ENCODE data around the gene CNTN1.

CNTN1 gene

DNA sequence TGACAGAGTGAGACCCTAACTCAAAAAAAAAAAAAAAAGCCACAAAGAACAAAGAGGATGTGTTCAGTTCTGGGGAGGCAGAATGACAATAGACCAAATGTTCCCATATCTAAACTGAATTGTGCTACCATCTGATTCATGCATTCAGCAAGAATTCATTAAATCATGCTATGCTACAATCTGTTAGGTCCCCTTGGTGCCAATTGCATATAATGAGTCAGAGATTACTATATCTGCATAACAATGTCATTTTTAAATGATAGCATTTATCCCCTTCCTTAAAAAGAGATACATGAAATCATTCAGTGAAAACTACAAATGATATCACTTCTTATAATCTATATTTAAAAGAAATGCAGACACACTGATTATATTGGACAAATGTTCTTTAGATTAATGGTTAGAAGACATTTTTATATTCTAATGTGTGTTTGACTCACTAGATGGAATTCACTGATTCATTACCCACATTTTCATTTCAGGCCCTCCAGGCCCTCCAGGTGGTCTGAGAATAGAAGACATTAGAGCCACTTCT, 288.3 kb downstream of the CNTN1 start:
- no peak for DNase-seq

DNA sequence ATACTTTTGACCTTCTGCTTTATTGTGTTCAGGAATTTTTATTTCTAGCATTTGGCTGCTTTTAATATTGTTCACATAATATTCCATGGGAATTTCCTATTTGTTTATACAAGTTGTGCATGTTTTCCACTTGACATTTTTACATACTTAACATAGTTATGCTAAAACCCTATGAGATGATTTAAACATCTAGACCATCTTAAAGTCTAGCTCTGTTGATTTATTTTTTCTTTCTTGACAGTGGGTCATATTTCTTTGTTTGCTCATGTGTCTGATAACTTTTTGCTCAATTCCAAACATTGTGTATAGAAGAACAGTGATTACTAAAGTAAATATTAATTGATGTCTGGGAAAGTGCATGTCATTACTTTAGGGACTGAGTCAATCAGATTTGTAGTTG, 293.8 kb downstream of the CNTN1 start:
- no peak for DNase-seq

DNA sequence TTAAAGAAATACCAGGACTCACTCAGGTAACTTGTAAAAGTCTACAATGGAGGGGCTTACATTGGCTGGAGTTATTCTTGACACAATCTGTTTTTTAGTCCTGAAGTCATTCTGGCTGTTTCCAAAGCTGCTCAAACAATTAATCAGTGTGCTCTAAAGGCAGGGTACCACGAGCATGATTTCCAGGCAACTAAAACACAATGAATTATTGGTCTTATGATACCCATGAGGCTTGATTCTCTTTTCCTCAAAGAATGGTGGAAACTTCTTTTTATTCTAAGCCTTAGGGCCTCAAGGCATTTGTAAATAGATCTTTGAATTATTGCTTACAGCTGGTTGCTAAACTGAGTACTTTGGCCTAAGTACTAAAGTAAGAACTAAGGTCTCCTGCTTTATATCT, 296.1 kb downstream of the CNTN1 start:
- no peak for DNase-seq

DNA sequence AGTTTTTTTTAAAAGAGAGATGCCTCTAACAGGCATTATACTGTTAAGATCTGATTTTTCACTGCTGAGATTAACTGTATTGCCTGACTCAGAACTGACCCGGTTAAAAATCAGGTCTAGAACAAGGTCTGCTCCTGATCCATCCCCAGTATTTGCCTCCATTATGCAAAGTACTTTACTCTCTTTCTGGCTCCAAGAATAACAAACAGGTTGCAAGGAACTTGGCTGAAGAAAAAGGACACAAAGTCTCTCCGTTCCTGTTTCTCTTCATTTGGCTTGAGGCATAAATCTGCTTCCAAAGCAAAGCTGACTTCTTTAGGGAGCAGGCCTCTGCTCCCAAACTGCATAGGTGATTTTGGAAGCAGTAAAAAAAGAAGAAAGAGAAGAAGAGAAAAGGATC, 296.6 kb downstream of the CNTN1 start:
- DNase-seq = no peak

DNA sequence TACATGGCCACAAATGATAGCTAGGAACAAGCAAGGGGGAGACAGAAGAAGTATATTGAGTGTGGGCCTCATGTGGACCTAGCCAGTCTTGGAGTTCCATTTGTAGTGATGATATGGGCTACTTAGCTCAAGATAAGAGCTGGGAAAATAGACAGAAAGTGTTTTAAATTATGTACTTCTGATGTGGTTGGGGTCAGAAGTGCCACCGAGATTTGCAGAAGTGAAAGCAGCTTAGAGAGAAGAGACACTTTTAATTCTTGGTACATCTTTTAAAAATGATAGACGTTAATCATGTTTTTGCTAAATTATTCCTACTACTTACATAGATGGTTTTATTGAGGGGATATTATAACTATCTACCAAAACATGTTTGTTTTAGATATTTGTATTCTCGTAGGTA, 297.5 kb downstream of the CNTN1 start:
- no peak for DNase-seq

DNA sequence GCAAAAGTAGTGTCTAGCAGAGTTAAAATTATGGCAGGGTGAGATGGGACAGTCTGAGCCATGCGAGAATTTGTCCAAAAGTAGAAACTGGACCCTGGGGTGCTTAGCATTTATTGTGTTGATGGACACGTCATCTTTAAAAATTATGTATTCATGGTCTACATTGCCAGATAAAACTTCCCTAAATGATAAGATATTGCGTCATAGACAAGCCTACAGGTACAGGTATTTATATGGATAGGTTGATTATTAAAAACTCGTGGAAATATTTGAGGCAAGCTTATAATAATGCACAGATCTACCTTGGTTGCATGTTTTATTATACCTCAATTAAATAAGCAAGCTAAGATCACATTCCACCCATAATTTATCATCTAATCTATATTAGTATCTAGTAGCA, 299.9 kb downstream of the CNTN1 start:
- DNase-seq = no peak

DNA sequence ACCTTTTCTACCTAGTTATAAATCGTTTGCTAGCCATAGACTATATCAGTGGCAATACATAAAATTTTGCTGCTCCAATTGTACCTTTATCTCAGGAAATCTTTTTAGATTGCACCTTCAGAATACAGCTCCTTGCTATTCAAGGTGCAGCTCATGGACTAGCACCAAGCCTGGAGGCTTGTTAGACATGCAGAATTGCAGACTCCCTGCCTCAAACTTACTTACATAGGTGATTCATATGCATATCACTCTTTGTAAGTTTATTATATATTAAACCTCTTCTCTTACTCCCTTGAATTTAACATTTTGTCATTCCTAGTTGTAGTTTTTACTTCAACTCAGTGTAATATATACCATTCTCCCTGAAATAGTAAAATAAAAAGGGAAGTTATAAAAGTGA, 300.4 kb downstream of the CNTN1 start:
- no peak for DNase-seq

DNA sequence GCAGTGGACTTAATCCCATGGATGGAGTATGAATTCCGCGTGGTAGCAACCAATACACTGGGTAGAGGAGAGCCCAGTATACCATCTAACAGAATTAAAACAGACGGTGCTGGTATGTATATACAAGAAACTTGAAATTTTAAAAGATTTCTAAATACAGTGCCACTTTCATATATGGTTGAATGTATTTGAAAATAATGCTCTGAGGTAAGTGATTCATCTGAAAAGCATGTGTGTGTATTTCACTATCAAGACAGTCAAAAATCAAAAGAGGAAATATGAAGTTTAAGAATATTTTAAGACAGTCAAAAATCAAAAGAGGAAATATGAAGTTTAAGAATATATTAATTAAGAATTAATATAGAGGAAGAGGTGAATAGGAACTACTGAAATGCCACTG, 300.9 kb downstream of the CNTN1 start:
- DNase-seq = no peak

DNA sequence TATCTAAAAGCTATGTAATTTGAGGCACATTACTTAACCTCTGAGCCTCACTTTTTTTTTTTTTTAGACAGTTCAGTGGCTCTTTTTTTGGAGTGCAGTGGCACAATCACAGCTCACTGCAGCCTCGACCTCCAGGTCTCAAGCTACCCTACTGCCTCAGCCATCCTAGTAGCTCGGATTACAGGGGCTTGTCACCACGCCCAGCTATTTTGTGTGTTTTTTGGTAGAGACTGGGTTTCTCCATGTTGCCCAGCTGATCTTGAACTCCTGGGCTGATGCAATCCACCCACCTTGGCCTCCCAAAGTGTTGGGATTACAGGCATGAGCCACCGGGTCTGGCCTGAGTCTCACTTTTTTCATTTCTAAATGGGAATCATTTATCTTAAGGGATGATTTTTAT, 303.9 kb downstream of the CNTN1 start:
- DNase-seq = no peak

DNA sequence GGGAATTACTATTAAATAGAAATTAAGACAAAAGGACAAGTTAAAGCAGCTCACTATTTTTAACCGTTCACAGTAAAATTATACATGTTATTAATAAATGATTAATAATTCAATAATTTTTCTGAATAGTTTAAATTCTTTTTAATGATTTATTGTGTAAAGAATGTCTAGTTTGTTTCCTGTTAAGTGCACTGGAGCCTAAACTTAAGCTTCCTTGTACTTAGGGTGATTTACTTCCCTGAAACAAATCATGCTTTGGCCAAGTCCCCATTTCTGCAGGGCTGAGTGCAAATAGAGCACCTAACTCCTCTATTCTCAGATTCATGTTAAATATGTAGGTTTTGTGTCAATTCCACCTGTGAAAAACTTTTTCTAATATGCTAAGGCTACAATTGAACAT, 307.0 kb downstream of the CNTN1 start:
- DNase-seq = no peak

DNA sequence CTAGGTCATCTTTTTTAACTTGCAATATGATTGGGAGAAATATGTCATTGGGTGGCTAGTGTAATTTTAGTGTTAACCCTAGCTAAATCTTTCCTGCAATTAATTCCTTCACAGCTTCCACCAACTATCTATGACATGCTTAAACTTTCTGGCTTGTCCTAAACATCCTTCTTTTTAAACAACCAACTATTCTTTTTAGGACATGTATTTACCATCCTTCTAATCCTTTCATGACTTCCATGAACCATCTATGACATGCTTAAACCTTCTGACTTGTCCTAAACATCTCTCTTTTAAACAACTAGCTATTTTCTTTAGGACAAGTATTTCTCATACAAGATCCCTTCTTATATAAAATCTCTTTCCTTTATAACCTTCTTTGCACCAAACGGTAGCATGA, 316.2 kb downstream of the CNTN1 start:
- DNase-seq = no peak

DNA sequence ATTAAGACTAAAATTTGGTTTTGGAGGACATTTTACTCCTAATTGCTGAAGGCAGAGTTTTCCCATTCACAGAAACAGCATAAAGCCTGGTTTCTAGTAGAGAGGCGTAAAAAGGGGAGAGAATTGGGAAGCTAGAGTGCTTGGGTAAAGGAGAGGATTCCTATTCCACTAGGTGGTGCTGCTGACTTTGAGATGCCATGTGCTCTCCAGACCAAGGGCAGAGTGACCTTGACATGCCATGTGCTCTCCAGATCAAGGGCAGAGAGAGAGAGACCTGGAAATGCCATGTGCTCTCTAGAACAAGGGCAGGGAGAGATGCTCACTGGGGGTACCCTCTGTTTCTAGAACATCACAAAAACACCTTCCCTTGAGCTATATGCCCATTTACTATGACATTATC, 319.7 kb downstream of the CNTN1 start:
- DNase-seq = no peak

DNA sequence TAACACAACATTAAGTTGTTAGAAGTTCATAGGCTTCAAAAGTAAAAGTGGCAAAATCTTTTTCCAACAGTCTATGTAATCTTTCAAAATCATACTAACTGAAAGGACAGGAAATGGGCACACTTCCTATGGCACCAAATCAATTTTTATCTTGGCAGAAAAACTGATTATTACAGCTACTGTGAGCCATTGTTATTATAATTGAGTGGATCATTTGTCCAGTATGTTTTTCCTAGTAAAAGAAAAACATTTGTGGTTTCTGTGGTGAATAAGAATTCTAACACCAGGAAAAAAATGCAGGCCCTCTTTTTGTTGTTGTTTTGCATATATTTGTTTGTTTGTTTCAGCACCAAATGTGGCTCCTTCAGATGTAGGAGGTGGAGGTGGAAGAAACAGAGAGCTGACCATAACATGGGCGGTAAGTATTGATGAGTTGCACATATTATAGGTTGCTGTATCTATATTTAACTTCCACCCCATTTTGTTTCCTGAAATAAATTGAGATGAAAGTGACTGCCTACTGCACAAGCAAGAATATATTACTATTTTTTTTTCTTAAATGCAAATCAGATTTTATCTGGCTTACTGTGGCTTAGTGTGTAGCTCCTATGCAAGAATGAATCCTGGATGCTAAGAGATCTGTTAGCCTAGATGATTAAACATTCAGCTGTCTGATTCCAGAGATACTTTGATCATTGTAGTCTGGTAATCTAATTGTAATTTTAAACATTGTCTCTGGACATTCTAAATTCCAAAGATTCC, 321.8 kb downstream of the CNTN1 start:
- no peak for DNase-seq

DNA sequence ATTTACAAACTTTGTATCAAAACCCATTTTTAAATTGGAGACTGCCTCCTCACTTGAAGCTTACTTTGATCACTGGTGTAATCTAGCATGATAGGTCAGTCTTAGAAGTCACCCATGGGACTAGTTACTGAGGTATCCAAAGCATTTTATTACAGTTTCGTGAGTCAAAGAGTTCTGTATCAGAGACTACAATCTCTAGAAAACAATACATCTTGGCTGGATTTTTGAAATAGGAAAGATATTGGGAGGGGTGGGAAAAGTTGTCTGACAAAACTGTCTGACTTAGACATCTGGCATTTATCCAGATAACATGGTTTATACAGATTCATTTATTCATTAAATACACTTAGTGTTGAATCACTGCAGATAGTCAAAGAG, 322.4 kb downstream of the CNTN1 start:
- no peak for DNase-seq

DNA sequence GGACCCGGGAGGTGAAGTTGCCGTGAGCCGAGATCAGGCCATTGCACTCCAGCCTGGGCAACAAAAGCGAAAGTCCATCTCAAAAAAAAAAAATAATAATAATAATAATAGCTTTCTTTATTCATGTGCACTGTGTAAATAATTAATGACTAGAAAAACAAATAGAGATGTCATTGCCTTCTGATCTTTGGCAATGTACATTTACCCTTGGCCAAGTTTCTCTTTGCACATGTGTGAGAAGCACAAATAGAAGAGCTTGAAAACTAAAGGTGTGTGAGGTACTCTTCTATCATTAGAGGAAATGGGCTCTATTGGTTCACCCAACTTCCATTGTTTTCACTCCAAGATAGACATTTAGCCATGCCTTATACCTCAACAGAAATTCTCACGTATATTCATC, 325.8 kb downstream of the CNTN1 start:
- DNase-seq = no peak

DNA sequence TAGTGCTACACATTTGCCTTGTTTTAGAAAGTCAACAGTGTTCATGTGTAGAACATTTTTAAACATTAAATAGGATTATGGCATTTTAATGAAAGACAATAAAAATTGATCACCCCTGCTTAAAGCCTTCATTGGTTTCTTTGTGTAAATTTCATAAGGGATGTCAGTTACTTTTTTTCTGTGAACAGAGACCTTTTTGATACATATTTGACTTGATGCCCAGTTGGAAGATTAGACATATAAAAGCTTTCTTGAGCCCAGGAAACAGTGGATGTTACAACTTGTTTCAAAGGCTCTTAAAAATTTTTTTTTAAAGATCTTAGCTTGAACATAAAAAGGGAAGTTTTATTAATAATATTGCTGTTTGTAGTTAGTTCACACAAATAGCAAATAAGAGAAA, 327.2 kb downstream of the CNTN1 start:
- no peak for DNase-seq

DNA sequence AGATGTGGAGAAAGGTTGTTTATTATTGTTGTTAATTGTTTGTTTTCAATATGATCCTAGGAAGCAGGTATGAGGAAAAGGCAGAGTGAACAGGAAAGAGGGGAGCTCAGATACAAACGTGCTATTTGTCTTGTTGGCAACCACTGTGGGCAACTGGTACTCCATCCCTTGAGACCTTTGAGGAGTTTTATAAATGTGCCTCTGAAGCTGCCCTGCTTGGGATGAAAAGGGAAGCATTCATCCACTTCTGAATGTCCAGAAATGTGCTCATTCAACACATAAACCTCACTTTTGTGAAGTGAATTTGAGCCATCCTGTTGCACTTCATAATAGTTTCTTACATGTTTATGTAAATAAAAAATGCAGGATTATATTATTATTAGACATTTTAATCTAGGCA, 331.6 kb downstream of the CNTN1 start:
- DNase-seq = no peak

DNA sequence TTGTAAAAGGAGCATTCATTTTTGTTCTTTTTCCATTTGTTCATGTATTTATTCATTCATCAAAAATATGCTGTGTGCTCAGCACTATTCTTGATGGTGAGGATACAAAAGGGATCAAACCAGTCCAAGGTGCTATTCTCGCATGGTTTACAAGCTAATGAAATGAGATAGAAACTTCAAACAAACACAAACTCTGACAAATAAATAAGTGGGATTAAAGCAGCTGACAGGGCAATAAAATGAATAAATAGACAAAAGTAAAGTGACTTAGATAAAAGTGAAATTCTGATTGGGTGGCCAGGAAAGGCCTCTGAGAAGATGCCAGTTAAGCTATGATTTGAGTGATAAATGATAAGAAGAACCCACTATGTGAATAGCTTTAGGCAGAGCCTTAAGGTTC, 333.9 kb downstream of the CNTN1 start:
- no peak for DNase-seq

DNA sequence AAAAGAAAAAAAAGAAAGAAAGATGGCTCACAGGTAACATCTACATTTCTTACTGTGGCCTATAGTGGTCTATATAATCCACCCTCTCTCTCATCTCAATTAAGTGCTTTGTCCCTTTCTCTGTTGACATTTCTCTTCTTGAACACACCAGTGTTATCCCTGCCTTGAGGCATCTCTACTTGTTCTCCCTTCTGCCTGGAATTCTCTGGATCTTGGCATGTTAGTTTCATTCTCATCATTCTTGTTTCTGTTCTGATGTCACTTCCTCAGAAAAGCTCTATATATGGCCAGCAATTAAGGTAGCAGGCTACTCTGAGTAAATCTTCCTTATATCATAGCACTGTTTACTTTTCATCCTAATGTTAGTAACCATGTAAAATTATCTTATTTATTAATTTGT, 340.1 kb downstream of the CNTN1 start:
- DNase-seq = no peak

DNA sequence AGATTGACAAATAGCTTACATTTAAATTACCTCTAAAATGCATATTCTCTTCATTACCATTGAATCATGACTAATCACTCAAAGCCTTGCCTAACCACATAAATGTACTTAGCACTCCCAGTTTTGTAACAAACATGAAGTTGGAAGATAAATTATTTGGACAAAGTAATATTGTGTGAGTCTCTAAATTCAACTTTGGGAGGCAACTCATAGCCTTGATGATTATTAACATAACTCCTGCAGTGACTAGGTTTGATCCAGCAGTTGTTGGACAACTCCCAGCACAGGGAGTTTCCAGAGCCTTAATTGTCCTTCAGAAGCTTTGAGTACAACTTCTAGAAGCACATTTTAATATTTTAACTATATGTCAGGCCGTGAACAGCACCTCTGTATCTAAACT, 342.4 kb downstream of the CNTN1 start:
- no peak for DNase-seq

DNA sequence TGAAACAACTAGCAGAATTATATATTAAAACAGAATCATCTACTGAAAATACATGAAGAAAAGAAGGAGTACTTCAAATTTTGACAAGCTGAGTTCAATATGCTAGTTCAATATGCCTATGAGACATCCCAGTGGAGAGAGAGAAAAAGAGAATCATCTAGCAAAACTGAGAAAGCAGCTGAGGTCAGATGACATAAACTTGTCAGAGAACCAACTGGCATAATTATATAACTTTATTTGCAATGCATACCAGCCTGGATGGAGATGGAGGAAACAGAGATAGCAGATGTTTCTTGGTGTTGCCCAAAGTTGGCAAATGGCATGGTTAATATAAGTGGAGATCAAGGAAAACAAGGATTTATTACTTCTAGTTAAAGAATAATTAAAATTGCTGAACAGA, 347.2 kb downstream of the CNTN1 start:
- no peak for DNase-seq

DNA sequence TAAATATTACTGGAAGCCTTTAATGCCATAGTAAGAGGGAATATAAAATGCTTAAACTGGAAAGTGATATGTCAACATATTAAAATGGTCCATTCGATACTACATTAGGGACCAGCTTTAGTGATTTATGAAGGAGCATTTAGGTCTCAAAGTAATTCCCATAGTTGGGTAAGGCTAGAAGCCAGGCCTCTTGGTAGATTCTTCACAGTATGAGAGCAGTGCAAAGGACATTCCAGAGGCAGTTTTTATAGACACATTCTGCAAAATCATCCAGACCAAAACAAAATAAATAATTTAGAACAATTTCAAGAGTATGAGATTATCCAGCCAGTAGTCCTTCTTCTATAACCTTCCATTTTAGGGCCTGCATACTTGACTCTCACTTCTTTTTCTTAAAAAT, 353.3 kb downstream of the CNTN1 start:
- DNase-seq = no peak

DNA sequence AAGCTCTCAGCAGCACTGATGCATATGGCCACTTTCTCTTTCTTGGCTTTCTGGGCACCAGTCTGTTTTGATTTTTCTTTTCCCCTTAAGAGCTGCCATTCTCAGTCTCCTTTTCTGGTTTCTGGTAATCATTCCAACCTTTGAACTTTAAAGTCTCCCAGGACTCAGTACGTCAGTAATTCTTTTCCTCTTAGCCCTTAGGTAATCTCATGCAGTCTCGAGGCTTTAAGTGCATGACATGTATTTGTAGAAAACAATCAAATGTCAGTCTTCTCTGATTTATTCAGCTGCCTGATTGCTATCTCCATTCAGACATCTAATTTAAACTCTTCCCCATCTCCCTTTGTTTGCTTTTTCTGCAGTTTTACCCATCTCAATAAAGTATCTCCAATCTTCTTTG, 356.8 kb downstream of the CNTN1 start:
- no peak for DNase-seq

DNA sequence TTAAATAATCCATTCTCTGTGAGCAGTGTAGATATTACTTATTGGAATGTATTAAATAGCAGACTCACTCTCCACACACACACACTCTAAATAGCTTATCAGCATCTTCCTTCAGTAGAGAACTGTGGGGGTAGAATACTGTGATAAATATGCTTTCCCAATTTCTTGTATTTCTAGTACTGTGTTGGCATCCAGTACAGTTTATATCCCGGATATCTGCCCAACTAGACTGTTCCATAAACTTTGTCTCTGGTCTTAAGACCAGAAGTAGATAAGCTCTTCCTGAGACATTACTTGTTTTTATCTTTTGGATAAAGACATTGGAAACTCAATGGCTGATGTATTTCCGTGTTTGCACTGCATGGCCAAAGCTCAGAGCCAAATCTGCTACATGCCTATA, 359.7 kb downstream of the CNTN1 start:
- DNase-seq = no peak

DNA sequence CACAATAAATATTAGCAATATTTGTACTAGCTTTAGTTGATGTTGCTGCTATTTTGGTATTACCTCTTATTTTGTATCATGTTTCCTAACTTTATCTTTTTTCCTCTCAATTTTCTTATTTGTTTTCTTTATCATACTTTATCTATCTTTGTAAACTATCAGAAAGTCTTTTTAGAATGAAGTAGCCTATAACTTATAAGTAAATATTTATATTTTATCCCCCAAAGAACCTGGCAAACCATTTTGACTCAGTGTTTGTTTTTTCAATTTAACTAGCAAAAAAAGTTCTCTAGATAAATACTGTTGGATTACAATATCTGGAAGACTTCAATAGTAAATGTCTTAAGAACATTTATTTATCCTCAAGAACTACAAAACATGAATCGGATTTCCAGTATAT, 360.2 kb downstream of the CNTN1 start:
- no peak for DNase-seq

DNA sequence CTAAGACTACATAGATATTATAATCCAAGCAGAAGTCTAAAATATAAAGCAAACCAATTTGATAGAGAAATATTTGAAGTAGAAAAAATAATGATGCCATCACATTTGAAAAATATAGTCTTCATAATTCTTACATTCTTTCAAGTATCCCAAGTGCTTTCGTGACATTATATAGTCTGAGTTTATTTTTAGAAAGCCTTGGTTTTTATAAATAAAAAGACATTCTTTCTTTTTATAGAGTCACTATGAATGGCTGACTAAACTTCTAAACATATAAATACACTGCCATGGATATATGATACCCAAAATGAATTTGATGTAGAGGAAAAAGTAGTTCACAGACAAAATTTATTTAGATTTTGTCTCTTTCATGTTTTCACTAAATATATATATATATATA, 360.8 kb downstream of the CNTN1 start:
- no peak for DNase-seq
